Measurements from ENCODE around the gene SPATA17.

The SPATA17 gene

GRCh38 chr1:217847643-217848042, 216.5 kb downstream of the SPATA17 start:
- no peak for DNase-seq (ENCODE audit: low spot score)

- no peak for DNase-seq (ENCODE audit: low spot score)
These were observed 225.3 kb downstream of the SPATA17 start for GRCh38 chr1:217856342-217857034.

- no peak for DNase-seq (ENCODE audit: low spot score)
These were observed 225.9 kb downstream of the SPATA17 start for GRCh38 chr1:217857061-217857460.

GRCh38 chr1:217861658-217862057, 230.5 kb downstream of the SPATA17 start:
- DNase-seq (ENCODE audit: low spot score): no peak

GRCh38 chr1:217867446-217867995, 236.4 kb downstream of the SPATA17 start:
- no peak for DNase-seq (ENCODE audit: low spot score)

GRCh38 chr1:217871955-217872354, 240.8 kb downstream of the SPATA17 start:
- DNase-seq (ENCODE audit: low spot score): no peak

- no peak for DNase-seq (ENCODE audit: low spot score)
These were observed 244.1 kb downstream of the SPATA17 start for GRCh38 chr1:217875229-217875628.

- DNase-seq (ENCODE audit: low spot score): no peak
These were observed 245.3 kb downstream of the SPATA17 start for GRCh38 chr1:217876401-217876800.

GRCh38 chr1:217876896-217877295, 245.8 kb downstream of the SPATA17 start:
- no peak for DNase-seq (ENCODE audit: low spot score)

- DNase-seq (ENCODE audit: low spot score): no peak
These were observed 250.0 kb downstream of the SPATA17 start for GRCh38 chr1:217881131-217881543.

GRCh38 chr1:217881607-217882332, 250.6 kb downstream of the SPATA17 start:
- DNase-seq (ENCODE audit: low spot score): no peak

- DNase-seq (ENCODE audit: low spot score): no peak
These were observed 254.0 kb downstream of the SPATA17 start for GRCh38 chr1:217885181-217885580.

GRCh38 chr1:217888328-217888727, 257.2 kb downstream of the SPATA17 start:
- no peak for DNase-seq (ENCODE audit: low spot score)

- peak; percentile 15 for DNase-seq (ENCODE audit: low spot score)
These were observed 258.3 kb downstream of the SPATA17 start for GRCh38 chr1:217889401-217889800.

GRCh38 chr1:217891966-217892365, 260.8 kb downstream of the SPATA17 start:
- DNase-seq (ENCODE audit: low spot score): no peak

- DNase-seq (ENCODE audit: low spot score): no peak
These were observed 261.6 kb downstream of the SPATA17 start for GRCh38 chr1:217892750-217893149.

- no peak for DNase-seq (ENCODE audit: low spot score)
These were observed 264.7 kb downstream of the SPATA17 start for GRCh38 chr1:217895841-217896240.

GRCh38 chr1:217896490-217896889, 265.3 kb downstream of the SPATA17 start:
- DNase-seq (ENCODE audit: low spot score): no peak

GRCh38 chr1:217897100-217897499, 266.0 kb downstream of the SPATA17 start:
- no peak for DNase-seq (ENCODE audit: low spot score)

- DNase-seq (ENCODE audit: low spot score): no peak
These were observed 268.5 kb downstream of the SPATA17 start for GRCh38 chr1:217899614-217900013.

GRCh38 chr1:217907504-217907903, 276.4 kb downstream of the SPATA17 start:
- DNase-seq (ENCODE audit: low spot score): no peak

- no peak for DNase-seq (ENCODE audit: low spot score)
These were observed 279.1 kb downstream of the SPATA17 start for GRCh38 chr1:217910203-217910602.

- DNase-seq (ENCODE audit: low spot score): no peak
These were observed 279.7 kb downstream of the SPATA17 start for GRCh38 chr1:217910791-217911320.
